K562 (cell line): ENCODE data around the gene C3. TPM values are rescaled to one million over a fixed set of nuclear protein-coding genes. Genes with fewer than 3 reads are reported as not detected.

Experiments used
- ATAC-seq: fragments of 200-7000 bp; cut with Tn5 transposase; 3 replicates; pipeline ENCODE4 v1.9.1; 2020; ENCODE audit warnings: moderate library complexity
- BruUV-seq: library from RNA; stranded (reverse); fragments of 400-500 nt; replicated peaks from 2 replicates; lab custom pipeline; 2021; lab: Mats Ljungman, UMichigan
- CTCF ChIA-PET: fragments of 300-600 bp; formaldehyde crosslinking; extraction: SDS; loops from one replicate; lab custom pipeline; 2021; ENCODE audit warnings: low intra/inter-chr PET ratio; lab: Yijun Ruan, JAX
- POLR2A ChIA-PET: fragments of 300-600, 350-650 bp; sonication (Branson Sonifier 250); formaldehyde crosslinking; extraction: SDS; loops from one replicate; lab custom pipeline; 2021; ENCODE audit warnings: antibody characterized with exemption, inconsistent platforms; lab: Yijun Ruan, JAX
- DNase-seq, 4 experiments: peaks; one replicate each; pipeline versions ENCODE4 v3.0.0 to v3.0.0-alpha.2; 2011 to 2018; ENCODE audit warnings: low spot score in 3 of 4, mixed read lengths in 3 of 4; ENCODE audit errors: extremely low read depth in 1 of 4
- FAIRE-seq: peaks from 2 replicates; lab custom pipeline; 2011; peaks lifted over from hg19 to GRCh38; lab: Jason Lieb, UNC
- H2AFZ ChIP-seq: 2 replicates; pipeline ENCODE4 v1.6.0; 2011; ENCODE audit warnings: low read depth, low read length, control low read depth, inconsistent platforms
- H3K27ac ChIP-seq: fragments of 200-600 bp; 3 replicates; pipeline ENCODE4 v1.8.0; 2011; ENCODE audit warnings: low read depth, mild to moderate bottlenecking, control low read depth, inconsistent platforms, low read length, moderate library complexity, mixed read lengths; ENCODE audit errors: extremely low read depth
- H3K27me3 ChIP-seq, 2 experiments: fragments of 300-600 bp in 1 of 2; 2 replicates in 1 of 2; 3 replicates in 1 of 2; pipeline versions ENCODE4 v1.6.0 to v1.8.0; 2011; ENCODE audit warnings: inconsistent platforms in 2 of 2, low read length in 2 of 2, mild to moderate bottlenecking in 1 of 2, mixed read lengths in 1 of 2, moderate library complexity in 1 of 2; ENCODE audit not compliant: control insufficient read depth in 2 of 2, insufficient read depth in 2 of 2
- H3K36me3 ChIP-seq: fragments of 300-600 bp; 3 replicates; pipeline ENCODE4 v1.8.0; 2011; ENCODE audit warnings: mild to moderate bottlenecking, low read length, inconsistent platforms; ENCODE audit not compliant: control insufficient read depth, insufficient read depth
- H3K4me1 ChIP-seq, 2 experiments: fragments of 200-600 bp in 1 of 2; replicated peaks in 1 of 2; 2 replicates in 1 of 2; 3 replicates in 1 of 2; pipeline versions ENCODE4 v1.5.1 to v1.8.0; 2011; ENCODE audit warnings: inconsistent platforms in 2 of 2, low read length in 2 of 2, mild to moderate bottlenecking in 1 of 2, mixed read lengths in 1 of 2, moderate library complexity in 1 of 2; ENCODE audit not compliant: control insufficient read depth in 2 of 2, insufficient read depth in 2 of 2
- H3K4me2 ChIP-seq: 2 replicates; pipeline ENCODE4 v1.6.1; 2011; ENCODE audit warnings: low read length, control low read depth, inconsistent platforms, mixed read lengths; ENCODE audit not compliant: insufficient read depth
- H3K4me3 ChIP-seq: fragments of 200-600 bp; sonication (generic), shearing (Covaris generic); 2 replicates; pipeline ENCODE4 v1.5.1; 2016; ENCODE audit warnings: control low read depth, inconsistent platforms
- H3K79me2 ChIP-seq: fragments of 200-600 bp; 3 replicates; pipeline ENCODE4 v1.8.0; 2011; ENCODE audit warnings: low read length, inconsistent platforms; ENCODE audit not compliant: control insufficient read depth, insufficient read depth
- H3K9ac ChIP-seq, 2 experiments: 2 replicates each; pipeline versions ENCODE4 v1.6.0 to v1.6.1; 2011; ENCODE audit warnings: low read depth in 2 of 2, low read length in 2 of 2, control low read depth in 1 of 2, inconsistent platforms in 1 of 2, mild to moderate bottlenecking in 1 of 2, mixed read lengths in 1 of 2; ENCODE audit not compliant: insufficient read depth in 1 of 2
- H3K9me1 ChIP-seq: one replicate; pipeline ENCODE4 v1.6.0; 2011; ENCODE audit warnings: inconsistent platforms, mild to moderate bottlenecking, low read length, moderate library complexity; ENCODE audit not compliant: control insufficient read depth, insufficient read depth
- H3K9me3 ChIP-seq: replicated peaks from 2 replicates; pipeline ENCODE4 v1.5.1; 2011; ENCODE audit warnings: low read depth, low read length, inconsistent platforms; ENCODE audit not compliant: control insufficient read depth, insufficient read depth
- H4K20me1 ChIP-seq: replicated peaks from 2 replicates; pipeline ENCODE4 v1.6.1; 2011; ENCODE audit warnings: low read length, inconsistent platforms, mixed read lengths; ENCODE audit not compliant: control insufficient read depth, insufficient read depth
- EP300 ChIP-seq: IDR thresholded peaks from 2 replicates; pipeline ENCODE4 v1.6.1; 2012; ENCODE audit warnings: low read length, improper control_type of control experiment
- ILF3 ChIP-seq: fragments of 450-650 bp; IDR thresholded peaks from 2 replicates; pipeline ENCODE4 v1.6.1; 2018; ENCODE audit warnings: antibody characterized with exemption, mild to moderate bottlenecking, moderate library complexity, borderline replicate concordance
- MAX ChIP-seq: sonication (generic); formaldehyde crosslinking; IDR thresholded peaks from 2 replicates; pipeline ENCODE4 v1.9.0; 2022; ENCODE audit warnings: mild to moderate bottlenecking, missing genetic modification reagents
- MLX ChIP-seq, 2 experiments: fragments of 450-650 bp in 1 of 2; sonication (generic) in 1 of 2; formaldehyde crosslinking; conservative IDR thresholded peaks; 2 replicates each; pipeline versions ENCODE4 v1.4.0 to v1.8.1; 2020 to 2022; ENCODE audit warnings: mild to moderate bottlenecking in 1 of 2, missing genetic modification reagents in 1 of 2
- PML ChIP-seq: IDR thresholded peaks from 2 replicates; pipeline ENCODE4 v1.6.1; 2012; ENCODE audit warnings: low read length, inconsistent platforms
- ZNF280A ChIP-seq: fragments of 450-650 bp; IDR thresholded peaks from 2 replicates; pipeline ENCODE4 v1.6.1; 2018; ENCODE audit warnings: mild to moderate bottlenecking, low read depth; ENCODE audit not compliant: partially characterized antibody
- ZNF511 ChIP-seq: sonication (generic); formaldehyde crosslinking; IDR thresholded peaks from 2 replicates; pipeline ENCODE4 v1.8.0; 2022; ENCODE audit warnings: mild to moderate bottlenecking, missing genetic modification reagents
- ZNF79 ChIP-seq: fragments of 250-450 bp; sonication (Bioruptor Pico); IDR thresholded peaks from 2 replicates; pipeline ENCODE4 v1.4.0; 2020; ENCODE audit warnings: low read depth, mild to moderate bottlenecking, moderate library complexity
- WGBS: fragments of 100-300 bp; shearing (Covaris generic); methylation state at CpG from one replicate; pipeline ENCODE4 v1.1.6; 2016; ENCODE audit warnings: low coverage, mixed read lengths; ENCODE audit not compliant: insufficient coverage; ENCODE audit errors: missing lambda C conversion rate; 5-methylcytosine and 5-hydroxymethylcytosine counted together
- in situ Hi-C: fragments of 300-500 bp; cut with MboI; formaldehyde crosslinking; loops from 4 replicates; pipeline ENCODE4 v1.15.0; 2018; ENCODE audit warnings: inconsistent platforms, mixed read lengths
- intact Hi-C: fragments of 100-400 bp; cut with micrococcal nuclease; formaldehyde crosslinking; loops from 2 replicates; pipeline ENCODE4 v1.14.2; 2022
- polyA plus RNA-seq, 8 experiments: library from polyadenylated mRNA; depleted of rRNA in 4 of 8; stranded (reverse) in 5 of 8; unstranded in 3 of 8; fragments of >200 nt; fragmentation: Nextera tagmentation in 2 of 8; fragmentation: Illumina TruSeq in 1 of 8; extraction: Ambion mirVana in 2 of 8; extraction: Trizol in 1 of 8; gene quantifications; 2 replicates each; pipeline versions ENCODE4 v1.2.1 to v1.2.3, GENCODE V29; 2011 to 2014; ENCODE audit warnings: inconsistent platforms in 1 of 8, missing spikeins in 1 of 8
- total RNA-seq, 7 experiments: library from RNA; depleted of rRNA in 6 of 7; stranded (reverse); fragments of >200 nt in 6 of 7; fragmentation: Illumina TruSeq in 2 of 7; extraction: Trizol in 2 of 7; gene quantifications; 2 replicates each; pipeline versions ENCODE4 v1.2.1 to v1.2.3, GENCODE V29; 2011 to 2021; ENCODE audit warnings: low replicate concordance in 1 of 7

Gene C3
- total and polyA plus RNA-seq, 9 of the 15 experiments (the other 6 are each of a cell fraction or from before 2014, with no cell fraction given) = 0.59 to 10.6 (median 2.2) TPM

GRCh38 chr19:6649185-6649584 lies 71.3 kb downstream of the C3 start:
- POLR2A ChIA-PET = interaction anchor here (0.6 kb wide), 1 partner anchor 1418 kb away, joined by 3 read pairs; no protein-coding TSS in a partner anchor
- TF ChIP-seq MAX (CRISPR knock-in tag) = no peak
- no peak for TF ChIP-seq ZNF280A
- TF ChIP-seq EP300 = no peak
- no peak for TF ChIP-seq ILF3
- TF ChIP-seq ZNF79 (CRISPR knock-in tag) = no peak
- no peak for TF ChIP-seq MLX (CRISPR knock-in tag; conservative IDR thresholded peaks at IDR 0.05)
- TF ChIP-seq PML = no peak
- no peak for TF ChIP-seq ZNF511

More at GRCh38 chr19:6649185-6649584, 71.3 kb downstream of the C3 start:
- Histone ChIP-seq H3K27ac (no peak overlapping the region), H3K4me1 (peaks cover 3 to 13% of the 10 kb centered on the region in 2 experiments; a peak in 4 of 5 replicates), H3K36me3 (no peaks in the 10 kb centered on the region), H3K4me2 (no peak overlapping the region), H4K20me1 (no peaks in the 10 kb centered on the region), H2AFZ (no peak overlapping the region), H3K9ac (no peak overlapping the region), H3K9me1 (no peaks in the 10 kb centered on the region), H3K27me3 (peaks cover 0 to 7% of the 10 kb centered on the region in 2 experiments; a peak in 2 of 5 replicates), H3K4me3 (no peak overlapping the region), H3K79me2 (no peaks in the 10 kb centered on the region), H3K9me3 (no peaks in the 10 kb centered on the region)
- BruUV-seq = no TSS peak
- in situ Hi-C loops = no loop called here
- 0% methylated on average over 2 of the region's 2 CpGs for WGBS
- CTCF ChIA-PET = no interaction called here
- FAIRE-seq = no peak
- ATAC-seq = no peak
- DNase-seq = no peak
- intact Hi-C loops = no loop called here
